ENCODE results near the gene PCDHA1. TPM values are rescaled to one million over a fixed set of nuclear protein-coding genes. Genes with fewer than 3 reads are reported as not detected.
A peak's percentile ranks its signal among the peaks of the same experiment; 100 is the strongest.
"Not testable (repeated sequence)": the region's sequence is repeated elsewhere in the genome, so short reads cannot be mapped to it uniquely, and the experiment has no call there.

PCDHA1 gene
- total and polyA plus RNA-seq, 2 experiments from 2014 or later, result 0.81 to 1.6 TPM

DNA sequence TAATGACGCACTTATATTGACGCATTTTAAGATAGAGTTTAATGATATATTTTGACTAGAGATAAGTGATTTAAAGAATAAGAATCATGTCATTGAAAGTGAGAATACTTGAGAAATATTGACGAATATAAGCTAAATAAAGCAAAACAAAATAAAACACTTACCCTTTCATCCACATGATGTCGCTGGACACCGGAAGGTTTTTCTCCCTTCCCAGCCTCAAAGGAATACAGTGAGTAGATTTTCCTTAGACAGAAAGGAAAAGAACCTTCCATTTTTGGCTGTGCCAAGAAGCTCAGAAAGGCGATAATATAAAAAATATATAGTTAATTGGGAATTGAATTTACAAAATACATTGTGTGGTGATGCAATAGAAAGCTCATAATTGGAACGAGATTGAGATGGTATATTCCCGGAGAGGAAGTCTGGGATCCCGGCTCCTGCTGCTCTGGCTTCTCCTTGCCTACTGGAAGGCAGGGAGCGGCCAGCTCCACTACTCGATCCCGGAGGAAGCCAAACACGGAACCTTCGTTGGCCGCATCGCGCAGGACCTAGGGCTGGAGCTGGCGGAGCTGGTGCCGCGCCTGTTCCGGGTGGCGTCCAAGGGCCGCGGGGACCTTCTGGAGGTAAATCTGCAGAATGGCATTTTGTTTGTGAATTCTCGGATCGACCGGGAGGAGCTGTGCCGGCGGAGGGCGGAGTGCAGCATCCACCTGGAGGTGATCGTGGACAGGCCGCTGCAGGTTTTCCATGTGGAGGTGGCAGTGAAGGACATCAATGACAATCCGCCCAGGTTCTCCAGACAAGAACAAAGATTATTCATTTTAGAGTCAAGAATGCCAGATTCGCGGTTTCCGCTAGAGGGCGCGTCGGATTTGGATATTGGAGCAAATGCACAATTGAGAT lies 35.7 kb downstream of the PCDHA1 start, which contains the start of gene PCDHA5:
PCDHA5 (plus strand) TSS at position 239 of the 906 bp plus-strand sequence.
- peaks cover 3% of the 10 kb centered on the region; the same call in 1 of the 3 replicates for H3K9me3 Mint-ChIP-seq
- Histone ChIP-seq H3K4me1 (ENCODE audit: insufficient read depth) (no peaks in the 10 kb centered on the region), H3K36me3 (ENCODE audit: insufficient read depth) (no peaks in the 10 kb centered on the region), H3K27me3 (ENCODE audit: insufficient read depth) (no peaks in the 10 kb centered on the region), H3F3A (replicated peaks; ENCODE audit: low read depth) (no peaks in the 10 kb centered on the region), H3K4me2 (no peak within 1 kb of the TSS), H2AFZ (no peak within 1 kb of the TSS), H3K4me3 (no peak within 1 kb of the TSS), H3K9me2 (ENCODE audit: insufficient read depth) (no peaks in the 10 kb centered on the region), H3K27ac (ENCODE audit: low read depth) (no peak within 1 kb of the TSS), H4K20me1 (replicated peaks; ENCODE audit: insufficient read depth) (no peaks in the 10 kb centered on the region), H3K79me2 (replicated peaks; ENCODE audit: insufficient read depth) (no peaks in the 10 kb centered on the region)
- ATAC-seq (no peak), DNase-seq (ENCODE audit: low spot score) (peak; percentile 43)
- no peak within 1 kb of the TSS for H3K27ac Mint-ChIP-seq
- TF ChIP-seq EZH2phosphoT487 (IDR thresholded peaks at IDR 0.05; ENCODE audit: unreplicated experiment), result no peak
- TF ChIP-seq, protein P1, sequence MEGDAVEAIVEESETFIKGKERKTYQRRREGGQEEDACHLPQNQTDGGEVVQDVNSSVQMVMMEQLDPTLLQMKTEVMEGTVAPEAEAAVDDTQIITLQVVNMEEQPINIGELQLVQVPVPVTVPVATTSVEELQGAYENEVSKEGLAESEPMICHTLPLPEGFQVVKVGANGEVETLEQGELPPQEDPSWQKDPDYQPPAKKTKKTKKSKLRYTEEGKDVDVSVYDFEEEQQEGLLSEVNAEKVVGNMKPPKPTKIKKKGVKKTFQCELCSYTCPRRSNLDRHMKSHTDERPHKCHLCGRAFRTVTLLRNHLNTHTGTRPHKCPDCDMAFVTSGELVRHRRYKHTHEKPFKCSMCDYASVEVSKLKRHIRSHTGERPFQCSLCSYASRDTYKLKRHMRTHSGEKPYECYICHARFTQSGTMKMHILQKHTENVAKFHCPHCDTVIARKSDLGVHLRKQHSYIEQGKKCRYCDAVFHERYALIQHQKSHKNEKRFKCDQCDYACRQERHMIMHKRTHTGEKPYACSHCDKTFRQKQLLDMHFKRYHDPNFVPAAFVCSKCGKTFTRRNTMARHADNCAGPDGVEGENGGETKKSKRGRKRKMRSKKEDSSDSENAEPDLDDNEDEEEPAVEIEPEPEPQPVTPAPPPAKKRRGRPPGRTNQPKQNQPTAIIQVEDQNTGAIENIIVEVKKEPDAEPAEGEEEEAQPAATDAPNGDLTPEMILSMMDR (conservative IDR thresholded peaks at IDR 0.05; ENCODE audit: low read depth in 2 of 2), result peak; percentile 50 to 57
- no peaks in the 10 kb centered on the region for H3K27me3 Mint-ChIP-seq (ENCODE audit: insufficient read depth, low read depth, poor library complexity)
- peaks cover 11% of the 10 kb centered on the region for H3K36me3 Mint-ChIP-seq (ENCODE audit: low read depth)
- no peaks in the 10 kb centered on the region; the same call in 2 of the 3 replicates for H3K4me1 Mint-ChIP-seq
- peak within 1 kb of the TSS; percentile 63; the same call in 2 of the 3 replicates for H3K4me3 Mint-ChIP-seq

DNA sequence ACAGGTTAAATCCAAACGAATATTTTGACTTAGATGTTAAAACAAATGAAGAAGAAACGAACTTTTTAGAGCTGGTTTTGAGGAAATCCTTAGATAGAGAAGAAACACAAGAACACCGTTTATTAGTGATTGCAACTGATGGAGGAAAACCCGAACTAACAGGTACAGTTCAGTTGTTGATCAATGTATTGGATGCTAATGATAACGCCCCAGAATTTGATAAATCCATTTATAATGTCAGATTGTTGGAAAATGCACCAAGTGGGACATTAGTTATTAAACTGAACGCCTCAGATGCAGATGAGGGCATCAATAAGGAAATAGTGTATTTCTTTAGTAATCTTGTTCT lies 36.3 kb downstream of the PCDHA1 start:
- Histone ChIP-seq H3F3A (replicated peaks; ENCODE audit: low read depth) (no peaks in the 10 kb centered on the region), H4K20me1 (replicated peaks; ENCODE audit: insufficient read depth) (no peaks in the 10 kb centered on the region), H3K27me3 (ENCODE audit: insufficient read depth) (no peaks in the 10 kb centered on the region), H3K4me3 (no peak overlapping the region), H2AFZ (no peak overlapping the region), H3K4me2 (no peak overlapping the region), H3K9me2 (ENCODE audit: insufficient read depth) (no peaks in the 10 kb centered on the region), H3K79me2 (replicated peaks; ENCODE audit: insufficient read depth) (no peaks in the 10 kb centered on the region), H3K36me3 (ENCODE audit: insufficient read depth) (no peaks in the 10 kb centered on the region), H3K4me1 (ENCODE audit: insufficient read depth) (no peaks in the 10 kb centered on the region), H3K27ac (ENCODE audit: low read depth) (no peak overlapping the region)
- DNase-seq (ENCODE audit: low spot score), result no peak
- Mint-ChIP-seq H3K36me3 (ENCODE audit: low read depth) (peaks cover 11% of the 10 kb centered on the region), H3K4me1 (no peaks in the 10 kb centered on the region; the same call in 2 of the 3 replicates), H3K4me3 (no peak overlapping the region; the same call in 2 of the 3 replicates), H3K27ac (no peak overlapping the region), H3K9me3 (peaks cover 3% of the 10 kb centered on the region; the same call in 1 of the 3 replicates), H3K27me3 (ENCODE audit: insufficient read depth, low read depth, poor library complexity) (no peaks in the 10 kb centered on the region)
- ATAC-seq, result no peak
- TF ChIP-seq, protein P1 (conservative IDR thresholded peaks at IDR 0.05; ENCODE audit: low read depth in 2 of 2), result no peak; a peak in 1 of 4 replicates
- TF ChIP-seq POLR2AphosphoS5 (IDR thresholded peaks at IDR 0.05; ENCODE audit: low read depth) (no peak), EZH2 (IDR thresholded peaks at IDR 0.05; ENCODE audit: low read depth, unreplicated experiment) (no peak)

GRCh38 chr5:140822969-140823368 lies 37.0 kb downstream of the PCDHA1 start:
- not testable (repeated sequence) for H3K27me3 Mint-ChIP-seq (ENCODE audit: insufficient read depth, low read depth, poor library complexity); H3K9me3 Mint-ChIP-seq; H3K27ac ChIP-seq (ENCODE audit: low read depth); H3K4me1 Mint-ChIP-seq; H4K20me1 ChIP-seq (replicated peaks; ENCODE audit: insufficient read depth); H3K4me3 ChIP-seq; H3K9me2 ChIP-seq (ENCODE audit: insufficient read depth); H3K36me3 ChIP-seq (ENCODE audit: insufficient read depth); ATAC-seq; H3K79me2 ChIP-seq (replicated peaks; ENCODE audit: insufficient read depth); H3F3A ChIP-seq (replicated peaks; ENCODE audit: low read depth); DNase-seq (ENCODE audit: low spot score); H3K27ac Mint-ChIP-seq; H3K4me2 ChIP-seq; H3K4me1 ChIP-seq (ENCODE audit: insufficient read depth); H2AFZ ChIP-seq; H3K4me3 Mint-ChIP-seq; H3K27me3 ChIP-seq (ENCODE audit: insufficient read depth)
- H3K36me3 Mint-ChIP-seq (ENCODE audit: low read depth), result peaks cover 11% of the 10 kb centered on the region
